Bone marrow (tissue), 2 donors: Measurements from ENCODE around the gene FOXL3.
A peak's percentile ranks its signal among the peaks of the same experiment; 100 is the strongest.
"Not testable (repeated sequence)": the region's sequence is repeated elsewhere in the genome, so short reads cannot be mapped to it uniquely, and the experiment has no call there.

Experiments used
- DNase-seq, 2 donors: peaks; one replicate each; lab custom pipeline; 2025; lab: John Stamatoyannopoulos, UW

Gene FOXL3

DNA sequence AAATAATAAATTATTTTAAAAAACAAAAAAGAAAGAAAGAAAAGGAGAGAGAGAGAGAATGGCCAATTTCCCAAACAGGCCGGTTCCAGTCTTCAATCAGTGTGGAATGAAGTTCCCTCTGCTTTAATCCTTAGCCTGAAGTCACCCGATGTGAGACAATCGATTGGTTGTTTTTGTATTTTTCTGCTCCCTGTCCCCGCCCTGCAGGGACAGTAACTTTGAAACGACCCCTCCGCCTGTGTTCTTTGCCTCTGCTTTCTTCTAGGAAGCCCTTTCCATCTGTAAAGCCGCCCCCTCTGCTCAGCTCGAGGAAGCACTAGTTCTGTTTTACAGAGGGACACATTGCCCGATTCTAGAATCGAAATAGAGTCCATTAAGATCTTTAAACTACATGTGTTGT lies 33.4 kb downstream of the FOXL3 start:
- DNase-seq, result no peak

GRCh38 chr7:324011-324410 lies 34.0 kb downstream of the FOXL3 start:
- DNase-seq, result no peak

GRCh38 chr7:325051-325798 lies 35.3 kb downstream of the FOXL3 start:
- no peak for DNase-seq

GRCh38 chr7:325811-326210 lies 35.8 kb downstream of the FOXL3 start:
- no peak for DNase-seq

DNA sequence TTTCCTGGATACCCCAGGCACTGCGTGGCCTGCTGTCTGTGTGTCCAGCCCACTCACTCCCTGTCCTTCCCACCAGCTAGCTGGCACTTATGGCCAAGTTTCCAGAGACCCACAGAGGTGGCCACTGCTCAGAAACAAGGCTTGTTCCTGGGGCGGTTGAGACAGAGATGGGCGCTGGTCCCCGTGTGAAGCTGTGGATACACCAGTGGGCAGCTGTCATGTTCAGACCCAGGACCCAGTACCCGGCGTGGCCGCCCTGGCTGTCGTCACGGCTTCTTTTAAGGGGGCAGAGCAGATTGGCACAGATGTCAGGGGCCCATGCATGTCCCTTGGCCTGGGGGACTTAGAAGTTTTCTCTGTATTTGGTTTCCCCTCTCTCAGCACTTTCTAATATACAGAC lies 36.3 kb downstream of the FOXL3 start:
- no peak for DNase-seq

DNA sequence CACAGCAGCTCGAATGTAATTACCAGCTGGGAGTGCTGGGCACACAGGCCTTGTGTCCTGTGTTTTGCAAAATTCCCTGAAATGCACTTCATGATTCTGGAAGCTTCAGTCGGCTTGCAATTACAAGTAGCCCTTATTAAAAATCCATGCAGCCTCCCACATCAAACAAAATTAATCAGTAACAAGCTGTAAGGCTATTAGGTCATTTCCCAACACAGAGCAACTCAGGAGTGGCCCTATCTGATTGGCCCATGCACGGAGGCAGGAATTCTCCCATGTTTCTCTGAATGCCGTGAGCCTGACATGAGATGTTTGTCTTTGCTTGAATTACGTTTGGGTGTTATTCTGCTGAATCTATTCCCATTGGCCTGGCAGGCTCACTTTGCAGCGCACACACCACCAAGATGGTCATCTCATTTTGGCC lies 36.9 kb downstream of the FOXL3 start:
- DNase-seq, result no peak

GRCh38 chr7:327233-327931 lies 37.4 kb downstream of the FOXL3 start:
- DNase-seq, result no peak

DNA sequence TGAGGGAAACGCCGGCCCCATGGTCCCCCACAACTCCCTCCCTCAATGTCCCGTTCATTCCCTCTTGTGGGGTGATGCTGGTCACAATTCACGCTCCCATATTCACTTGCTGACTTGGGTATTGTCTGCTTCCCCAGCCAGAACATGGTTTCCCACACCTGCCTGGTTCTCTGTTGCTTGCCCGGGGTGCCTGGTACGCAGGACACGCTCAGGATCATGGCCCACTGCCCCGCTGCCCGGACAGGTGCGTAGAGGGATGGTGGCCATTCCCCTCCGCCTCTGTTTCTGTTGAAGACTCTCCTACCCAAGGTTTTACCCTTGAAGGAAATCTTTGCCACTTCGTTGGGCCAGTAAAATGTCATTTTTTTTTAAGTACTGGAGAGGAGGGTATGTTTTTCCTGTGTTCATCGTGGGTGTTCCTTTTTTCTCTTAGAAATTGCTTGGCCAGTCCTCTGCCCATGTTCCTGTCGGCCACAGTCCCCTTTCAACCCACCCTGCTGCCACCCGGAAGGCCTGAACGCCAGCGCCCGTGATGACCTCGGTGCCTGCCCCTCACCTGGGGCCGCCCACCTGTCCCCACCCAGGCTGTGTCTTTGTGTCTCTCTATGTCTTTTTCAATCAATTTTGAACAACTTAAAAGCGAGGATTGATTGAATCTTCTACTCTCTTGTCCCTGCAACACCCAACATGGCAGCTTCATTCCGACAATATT lies 38.2 kb downstream of the FOXL3 start:
- DNase-seq, result no peak

GRCh38 chr7:329691-330281 lies 39.8 kb downstream of the FOXL3 start:
- no peak for DNase-seq

GRCh38 chr7:330511-331230 lies 40.7 kb downstream of the FOXL3 start:
- DNase-seq, result no peak

DNA sequence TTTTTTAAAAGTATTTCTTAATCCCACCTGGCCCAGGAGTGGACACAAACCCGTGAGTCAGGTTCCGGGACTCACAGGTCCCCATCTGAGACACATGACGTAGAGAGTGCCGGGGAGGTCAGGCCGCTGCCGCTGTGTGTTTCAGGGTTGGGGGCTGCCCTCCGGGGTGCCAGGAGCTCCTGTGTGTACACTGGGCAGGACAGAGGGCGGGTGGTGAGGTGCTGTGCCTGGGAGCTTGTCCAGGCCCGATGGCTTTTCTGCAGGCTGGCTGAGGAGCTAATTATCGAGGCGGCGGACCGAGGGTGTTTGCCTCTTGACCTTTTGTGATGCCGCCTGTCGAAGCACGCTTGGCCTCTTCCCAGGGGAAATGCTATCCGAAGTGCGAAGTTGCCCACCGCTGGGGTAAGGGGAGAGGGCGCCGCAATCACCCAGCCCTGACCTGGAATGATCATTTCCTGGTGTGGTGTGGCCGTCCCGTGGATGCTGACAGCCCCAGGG lies 42.1 kb downstream of the FOXL3 start:
- DNase-seq, result no peak

- peak; percentile 2 to 11 for DNase-seq
Observed at GRCh38 chr7:332646-333392, 42.8 kb downstream of the FOXL3 start.

GRCh38 chr7:333393-333764 lies 43.4 kb downstream of the FOXL3 start:
- DNase-seq, result no peak

DNA sequence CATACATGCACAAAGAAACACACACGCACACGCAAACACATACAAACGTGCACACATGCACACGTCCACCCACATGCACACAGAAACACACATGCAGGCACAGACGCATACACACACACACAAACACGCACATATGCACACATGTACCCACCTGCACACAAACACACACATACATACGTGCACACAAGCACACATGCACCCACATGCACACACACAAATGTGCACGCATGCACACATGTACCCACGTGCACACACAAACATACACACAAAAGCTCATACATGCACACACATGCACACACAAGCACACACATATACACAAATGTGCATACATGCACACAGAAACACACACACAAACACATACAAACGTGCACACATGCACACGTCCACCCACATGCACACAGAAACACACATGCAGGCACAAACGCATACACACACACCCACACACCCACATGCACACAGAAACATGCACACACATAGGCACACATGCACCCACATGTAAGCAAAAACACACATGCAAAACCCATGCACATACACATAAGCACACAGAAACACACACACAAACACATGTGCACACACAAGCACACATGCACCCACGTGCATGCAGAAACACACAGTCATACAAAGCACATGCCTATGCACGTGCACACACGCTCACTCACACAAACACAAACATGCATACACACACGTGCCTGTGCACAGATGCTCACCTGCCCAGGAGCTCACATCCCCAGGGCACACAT lies 44.8 kb downstream of the FOXL3 start:
- DNase-seq, result no peak

DNA sequence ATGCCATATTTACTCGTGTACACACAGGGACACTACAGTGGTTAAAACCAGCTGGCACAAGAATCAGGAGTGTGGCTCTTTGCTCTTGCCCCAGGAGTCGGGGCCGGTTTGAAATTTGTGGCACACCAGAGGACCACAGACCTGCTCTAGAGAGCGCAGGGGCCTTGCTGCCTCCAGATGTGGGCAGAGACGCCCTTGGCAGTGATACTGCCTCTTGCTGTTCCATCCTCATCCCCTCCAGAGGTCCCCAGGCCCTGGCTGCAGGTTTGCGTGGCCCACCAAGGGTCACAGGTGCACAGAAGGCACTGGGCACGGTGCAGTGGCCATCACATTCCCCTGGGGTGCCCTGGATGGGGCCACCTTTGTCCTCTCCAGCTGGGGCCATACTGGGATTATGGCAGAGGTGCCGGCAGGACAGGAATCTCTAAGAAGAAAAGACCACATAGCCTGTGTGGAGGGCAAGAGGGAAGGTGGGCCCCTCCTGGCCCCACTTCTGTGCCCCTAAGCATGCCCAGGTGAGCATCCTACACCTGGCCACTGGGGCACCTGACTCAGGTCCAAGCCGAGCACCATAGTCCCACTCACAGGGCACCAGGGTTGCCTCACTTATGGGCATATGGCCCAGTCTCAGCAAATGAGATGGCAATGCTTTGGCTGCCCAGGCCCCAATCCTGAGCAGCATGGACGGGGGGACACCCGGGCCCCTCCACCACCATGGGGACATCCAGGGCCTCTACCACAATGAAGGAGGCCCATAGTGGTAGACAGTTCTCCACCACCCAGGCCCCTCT lies 45.6 kb downstream of the FOXL3 start:
- DNase-seq, result no peak

- not testable (repeated sequence) for DNase-seq
Observed at GRCh38 chr7:336149-336533, 46.2 kb downstream of the FOXL3 start.

GRCh38 chr7:336810-337566 lies 47.0 kb downstream of the FOXL3 start:
- DNase-seq, result no peak

- DNase-seq, result no peak
Observed at GRCh38 chr7:337567-337951, 47.6 kb downstream of the FOXL3 start.
